HEK293T (cell line): ENCODE data around the gene CD209.

Experiments
- CTCF ChIA-PET: fragments of 350-600 bp; formaldehyde crosslinking; extraction: SDS; loops from one replicate; lab custom pipeline; 2021; ENCODE audit warnings: antibody characterized with exemption, inconsistent platforms; lab: Yijun Ruan, JAX
- POLR2A ChIA-PET: fragments of 350-600 bp; formaldehyde crosslinking; extraction: SDS; loops from one replicate; lab custom pipeline; 2020; ENCODE audit warnings: antibody characterized with exemption, inconsistent platforms; lab: Yijun Ruan, JAX
- DNase-seq: peaks from one replicate; pipeline ENCODE4 v3.0.0; 2012; ENCODE audit warnings: mixed read lengths; ENCODE audit errors: extremely low spot score
- ARNT ChIP-seq: fragments of 450-650 bp; IDR thresholded peaks from 2 replicates; pipeline ENCODE4 v1.6.1; 2017; ENCODE audit warnings: mild to moderate bottlenecking
- BHLHE40 ChIP-seq: fragments of 450-650 bp; IDR thresholded peaks from 2 replicates; pipeline ENCODE4 v1.6.1; 2016; ENCODE audit warnings: mild to moderate bottlenecking, moderate library complexity, borderline replicate concordance
- CTBP1 ChIP-seq: fragments of 450-650 bp; IDR thresholded peaks from 2 replicates; pipeline ENCODE4 v1.6.1; 2016; ENCODE audit warnings: borderline replicate concordance
- ELF4 ChIP-seq: fragments of 450-650 bp; IDR thresholded peaks from 2 replicates; pipeline ENCODE4 v1.6.1; 2017; ENCODE audit warnings: antibody characterized with exemption
- FOXA1 ChIP-seq: fragments of 450-650 bp; IDR thresholded peaks from 2 replicates; pipeline ENCODE4 v1.6.1; 2016; ENCODE audit warnings: mild to moderate bottlenecking
- FOXK2 ChIP-seq: fragments of 450-650 bp; IDR thresholded peaks from 2 replicates; pipeline ENCODE4 v1.6.1; 2016; ENCODE audit warnings: mild to moderate bottlenecking
- FOXM1 ChIP-seq: fragments of 450-650 bp; IDR thresholded peaks from 2 replicates; pipeline ENCODE4 v1.6.1; 2017; ENCODE audit warnings: mild to moderate bottlenecking, borderline replicate concordance
- HDGF ChIP-seq: fragments of 450-650 bp; IDR thresholded peaks from 2 replicates; pipeline ENCODE4 v1.6.1; 2017; ENCODE audit warnings: antibody characterized with exemption, borderline replicate concordance
- L3MBTL2 ChIP-seq: fragments of 450-650 bp; conservative IDR thresholded peaks from 2 replicates; pipeline ENCODE4 v1.6.1; 2016; ENCODE audit warnings: mild to moderate bottlenecking
- LEF1 ChIP-seq: fragments of 450-650 bp; IDR thresholded peaks from 2 replicates; pipeline ENCODE4 v1.6.1; 2017; ENCODE audit warnings: mild to moderate bottlenecking, borderline replicate concordance
- NFRKB ChIP-seq: fragments of 450-650 bp; IDR thresholded peaks from 2 replicates; pipeline ENCODE4 v1.6.1; 2016; ENCODE audit warnings: mild to moderate bottlenecking, moderate library complexity
- PKNOX1 ChIP-seq: fragments of 450-650 bp; IDR thresholded peaks from 2 replicates; pipeline ENCODE4 v1.6.1; 2016
- SP1 ChIP-seq: fragments of 450-650 bp; IDR thresholded peaks from 2 replicates; pipeline ENCODE4 v1.6.1; 2017
- SUZ12 ChIP-seq: fragments of 450-650 bp; IDR thresholded peaks from 2 replicates; pipeline ENCODE4 v1.6.1; 2016; ENCODE audit warnings: mild to moderate bottlenecking
- TARDBP ChIP-seq: fragments of 450-650 bp; IDR thresholded peaks from 2 replicates; pipeline ENCODE4 v1.6.1; 2016
- ZNF384 ChIP-seq: fragments of 450-650 bp; IDR thresholded peaks from 2 replicates; pipeline ENCODE4 v1.6.1; 2016

CD209 gene

DNA sequence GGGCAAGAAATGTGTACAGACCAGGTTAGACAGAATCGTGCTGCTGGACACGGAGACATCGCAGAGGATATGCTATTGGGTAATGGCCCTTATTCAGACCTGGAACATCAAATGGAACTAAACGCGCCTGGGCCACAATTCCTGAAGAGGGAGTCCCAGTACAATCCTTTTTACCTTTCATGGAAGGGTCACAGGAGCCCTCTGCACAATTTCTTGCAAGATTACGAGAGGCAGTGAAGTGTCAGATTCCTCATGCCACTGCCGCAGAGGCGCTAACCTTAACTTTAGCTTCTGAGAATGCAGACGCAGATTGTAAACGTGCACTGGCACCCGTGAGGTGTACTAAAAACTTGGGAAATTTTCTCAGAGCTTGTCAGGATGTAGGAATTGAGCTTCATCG lies 33.8 kb upstream of the CD209 start:
- no peak for TF ChIP-seq ZNF384
- no peak for TF ChIP-seq SP1
- TF ChIP-seq HDGF, result no peak
- no peak for TF ChIP-seq FOXM1
- no peak for TF ChIP-seq ARNT
- TF ChIP-seq FOXA1, result no peak
- no peak for TF ChIP-seq CTBP1
- TF ChIP-seq ELF4, result no peak
- TF ChIP-seq SUZ12, result no peak
- no peak for TF ChIP-seq PKNOX1
- TF ChIP-seq BHLHE40, result no peak
- no peak for TF ChIP-seq NFRKB
- TF ChIP-seq LEF1, result no peak
- no peak for TF ChIP-seq FOXK2
- no peak for TF ChIP-seq L3MBTL2
- TF ChIP-seq TARDBP, result no peak
- DNase-seq, result no peak
- ChIA-PET CTCF (interaction anchor here (1.1 kb wide), 1 partner anchor 213 kb away, joined by 3 read pairs; no protein-coding TSS in a partner anchor), POLR2A (no interaction called here)

GRCh38 chr19:7779631-7780486 lies 32.5 kb upstream of the CD209 start:
- POLR2A ChIA-PET, result no interaction called here

GRCh38 chr19:7778081-7778480 lies 30.7 kb upstream of the CD209 start:
- DNase-seq, result no peak
- CTCF ChIA-PET, result no interaction called here
- TF ChIP-seq PKNOX1 (no peak), NFRKB (no peak), SUZ12 (no peak), ELF4 (no peak), L3MBTL2 (no peak), BHLHE40 (no peak), LEF1 (no peak), HDGF (no peak), FOXK2 (no peak), FOXM1 (no peak), TARDBP (no peak), CTBP1 (no peak), ARNT (no peak), SP1 (no peak), FOXA1 (no peak)
- POLR2A ChIA-PET, result no interaction called here

More at GRCh38 chr19:7779631-7780486, 32.5 kb upstream of the CD209 start:
- CTCF ChIA-PET, result no interaction called here
- no peak for DNase-seq
- TF ChIP-seq PKNOX1 (peak; percentile 69), ZNF384 (no peak), HDGF (no peak), SP1 (no peak), CTBP1 (no peak), FOXA1 (no peak), BHLHE40 (no peak), FOXK2 (no peak), TARDBP (no peak)

- TF ChIP-seq FOXK2 (no peak), ELF4 (no peak), FOXM1 (no peak), BHLHE40 (no peak), L3MBTL2 (no peak), CTBP1 (no peak), ARNT (no peak), PKNOX1 (no peak), SUZ12 (no peak), TARDBP (no peak), ZNF384 (no peak), HDGF (no peak), NFRKB (no peak), SP1 (no peak), FOXA1 (no peak), LEF1 (no peak)
- ChIA-PET CTCF (interaction anchor here (1.0 kb wide), 1 partner anchor 12 kb away, joined by 3 read pairs; no protein-coding TSS in a partner anchor), POLR2A (no interaction called here)
- no peak for DNase-seq
These were observed 28.4 kb upstream of the CD209 start for GRCh38 chr19:7775761-7776160.

- DNase-seq, result no peak
- ChIA-PET CTCF (no interaction called here), POLR2A (no interaction called here)
- TF ChIP-seq L3MBTL2 (no peak), SP1 (no peak), TARDBP (no peak), CTBP1 (no peak), FOXK2 (no peak), HDGF (no peak), FOXM1 (no peak), SUZ12 (no peak), PKNOX1 (no peak), ELF4 (no peak), ARNT (no peak), BHLHE40 (no peak), ZNF384 (no peak), NFRKB (no peak), LEF1 (no peak)
These were observed 26.5 kb upstream of the CD209 start for GRCh38 chr19:7773841-7774240.
